NCI-H446 (cell line): ENCODE measurements around the gene SPR.

Experiments used
- DNase-seq, 2 experiments: peaks; one replicate each; lab custom pipeline; 2025; lab: John Stamatoyannopoulos, UW

Gene SPR

GRCh38 chr2:72931280-72931910 lies 44.2 kb downstream of the SPR start:
- DNase-seq: no peak

GRCh38 chr2:72932045-72932740 lies 45.0 kb downstream of the SPR start:
- DNase-seq: peak in 1 of 2 experiments; percentile 12

GRCh38 chr2:72932805-72933204 lies 45.6 kb downstream of the SPR start:
- DNase-seq: no peak

GRCh38 chr2:72933207-72933606 lies 46.0 kb downstream of the SPR start:
- DNase-seq: no peak

- no peak for DNase-seq
Measured at GRCh38 chr2:72933646-72934151, 46.5 kb downstream of the SPR start.

GRCh38 chr2:72934683-72935610 lies 47.7 kb downstream of the SPR start:
- DNase-seq: no peak

- DNase-seq: no peak
Measured at GRCh38 chr2:72935611-72935957, 48.4 kb downstream of the SPR start.

GRCh38 chr2:72936660-72937355 lies 49.6 kb downstream of the SPR start:
- DNase-seq: no peak

GRCh38 chr2:72937356-72937669 lies 50.1 kb downstream of the SPR start:
- DNase-seq: no peak

GRCh38 chr2:72938455-72938854 lies 51.2 kb downstream of the SPR start:
- DNase-seq: no peak

- no peak for DNase-seq
Measured at GRCh38 chr2:72940361-72940760, 53.2 kb downstream of the SPR start.

- DNase-seq: no peak
Measured at GRCh38 chr2:72940786-72941185, 53.6 kb downstream of the SPR start.
